HepG2 (cell line): Measurements from ENCODE around the gene NBL1. TPM values are rescaled to one million over a fixed set of nuclear protein-coding genes. Genes with fewer than 3 reads are reported as not detected.

ENCODE experiments used
- ATAC-seq: fragments of 200-7000 bp; cut with Tn5 transposase; 3 replicates; pipeline ENCODE4 v1.9.1; 2020; ENCODE audit warnings: mild to moderate bottlenecking, moderate library complexity
- BruUV-seq: library from RNA; stranded (reverse); fragments of 400-500 nt; replicated peaks from 2 replicates; lab custom pipeline; 2021; lab: Mats Ljungman, UMichigan
- CTCF ChIA-PET: fragments of 300-600 bp; formaldehyde crosslinking; extraction: SDS; loops from one replicate; lab custom pipeline; 2021; ENCODE audit warnings: low total read pairs, inconsistent platforms, low intra/inter-chr PET ratio; lab: Yijun Ruan, JAX
- POLR2A ChIA-PET: fragments of 350-600 bp; sonication (Branson Sonifier 250); formaldehyde crosslinking; loops from one replicate; lab custom pipeline; 2020; ENCODE audit warnings: antibody characterized with exemption, inconsistent platforms; lab: Yijun Ruan, JAX
- DNase-seq: peaks from one replicate; pipeline ENCODE4 v3.0.0-alpha.2; 2015; ENCODE audit warnings: low spot score
- FAIRE-seq: peaks from 3 replicates; lab custom pipeline; 2011; peaks lifted over from hg19 to GRCh38; lab: Jason Lieb, UNC
- H2AFZ ChIP-seq: one replicate; pipeline ENCODE4 v1.6.1; 2011; ENCODE audit warnings: low read length, inconsistent platforms
- H3K27ac ChIP-seq: fragments of 300-600 bp; 3 replicates; pipeline ENCODE4 v1.8.0; 2011; ENCODE audit warnings: mixed run types, mild to moderate bottlenecking, mixed read lengths, low read length, inconsistent platforms; ENCODE audit not compliant: insufficient read depth; ENCODE audit errors: extremely low read length
- H3K27me3 ChIP-seq, 2 experiments: fragments of 200-600 bp in 1 of 2; 2 replicates in 1 of 2; 3 replicates in 1 of 2; pipeline versions ENCODE4 v1.6.0 to v1.8.0; 2011; ENCODE audit warnings: low read length in 2 of 2, mild to moderate bottlenecking in 2 of 2, moderate library complexity in 2 of 2, inconsistent platforms in 1 of 2; ENCODE audit not compliant: insufficient read depth in 2 of 2, control insufficient read depth in 1 of 2
- H3K36me3 ChIP-seq, 2 experiments: fragments of 200-600 bp in 1 of 2; replicated peaks in 1 of 2; 2 replicates in 1 of 2; 3 replicates in 1 of 2; pipeline versions ENCODE4 v1.5.1 to v1.8.0; 2011; ENCODE audit warnings: low read length in 2 of 2, inconsistent platforms in 1 of 2; ENCODE audit not compliant: insufficient read depth in 2 of 2, control insufficient read depth in 1 of 2
- H3K4me1 ChIP-seq: 2 replicates; pipeline ENCODE4 v1.5.1; 2012; ENCODE audit warnings: low read length, inconsistent platforms; ENCODE audit not compliant: insufficient read depth
- H3K4me2 ChIP-seq: 2 replicates; pipeline ENCODE4 v1.6.0; 2011; ENCODE audit warnings: low read depth, low read length, inconsistent platforms
- H3K4me3 ChIP-seq, 3 experiments: fragments of 200-600 bp in 1 of 3; sonication (generic), shearing (Covaris generic) in 1 of 3; replicated peaks in 1 of 3; 2 replicates each; pipeline ENCODE4 v1.5.1; 2011 to 2016; ENCODE audit warnings: low read length in 3 of 3, inconsistent platforms in 2 of 3, low read depth in 2 of 3, mild to moderate bottlenecking in 2 of 3, control low read depth in 1 of 3, mixed read lengths in 1 of 3; ENCODE audit not compliant: insufficient read depth in 1 of 3
- H3K79me2 ChIP-seq: one replicate; pipeline ENCODE4 v1.6.1; 2011; ENCODE audit warnings: low read length, inconsistent platforms; ENCODE audit not compliant: insufficient read depth
- H3K9ac ChIP-seq: 2 replicates; pipeline ENCODE4 v1.6.0; 2011; ENCODE audit warnings: mild to moderate bottlenecking, low read depth, low read length, inconsistent platforms; ENCODE audit not compliant: insufficient read depth
- H3K9me3 ChIP-seq: 2 replicates; pipeline ENCODE4 v1.5.1; 2012; ENCODE audit warnings: mild to moderate bottlenecking, low read length
- H4K20me1 ChIP-seq: 2 replicates; pipeline ENCODE4 v1.6.0; 2011; ENCODE audit warnings: inconsistent platforms, mild to moderate bottlenecking, low read length, moderate library complexity; ENCODE audit not compliant: insufficient read depth
- AHR ChIP-seq: IDR thresholded peaks from 2 replicates; pipeline ENCODE4 v1.6.1; 2018; ENCODE audit warnings: missing genetic modification reagents, missing compliant biosample characterization
- PHF21A ChIP-seq: sonication (generic); formaldehyde crosslinking; IDR thresholded peaks from 2 replicates; pipeline ENCODE4 v1.5.0; 2020; ENCODE audit warnings: mild to moderate bottlenecking, missing genetic modification reagents
- SAFB2 ChIP-seq: sonication (generic); formaldehyde crosslinking; IDR thresholded peaks from 2 replicates; pipeline ENCODE4 v1.5.1; 2020; ENCODE audit warnings: missing genetic modification reagents, low read depth, mild to moderate bottlenecking, borderline replicate concordance
- SETDB1 ChIP-seq: sonication (generic); formaldehyde crosslinking; IDR thresholded peaks from 2 replicates; pipeline ENCODE4 v1.5.1; 2020; ENCODE audit warnings: missing genetic modification reagents, mild to moderate bottlenecking, borderline replicate concordance
- ZBTB38 ChIP-seq: sonication (generic); formaldehyde crosslinking; IDR thresholded peaks from 2 replicates; pipeline ENCODE4 v1.5.1; 2020; ENCODE audit warnings: mild to moderate bottlenecking, missing genetic modification reagents
- ZNF121 ChIP-seq: sonication (generic); formaldehyde crosslinking; IDR thresholded peaks from 2 replicates; pipeline ENCODE4 v1.5.0; 2020; ENCODE audit warnings: mild to moderate bottlenecking, missing genetic modification reagents
- ZNF264 ChIP-seq: sonication (generic); formaldehyde crosslinking; IDR thresholded peaks from 2 replicates; pipeline ENCODE4 v1.4.0; 2020; ENCODE audit warnings: missing genetic modification reagents
- ZNF431 ChIP-seq: sonication (generic); formaldehyde crosslinking; IDR thresholded peaks from 2 replicates; pipeline ENCODE4 v1.9.0; 2022; ENCODE audit warnings: missing genetic modification reagents, low read depth, mild to moderate bottlenecking, borderline replicate concordance
- ZNF563 ChIP-seq: sonication (generic); formaldehyde crosslinking; IDR thresholded peaks from 2 replicates; pipeline ENCODE4 v1.8.0; 2022; ENCODE audit warnings: mild to moderate bottlenecking, moderate library complexity, missing genetic modification reagents
- ZNF747 ChIP-seq: sonication (generic); formaldehyde crosslinking; IDR thresholded peaks from 2 replicates; pipeline ENCODE4 v1.8.1; 2023; ENCODE audit warnings: missing genetic modification reagents, mild to moderate bottlenecking, borderline replicate concordance
- WGBS: methylation state at CpG from one replicate; pipeline ENCODE4 v1.1.6; 2017; ENCODE audit warnings: low lambda C conversion rate; 5-methylcytosine and 5-hydroxymethylcytosine counted together
- in situ Hi-C: cut with HindIII; loops from 2 replicates; pipeline ENCODE4 v1.10.0; 2017; ENCODE audit warnings: low pct_unique_long_range_greater_than_20kb; ENCODE audit not compliant: extremely low pct_ligation_motif_present
- intact Hi-C: fragments of 100-400 bp; cut with micrococcal nuclease; formaldehyde crosslinking; loops from one replicate; pipeline ENCODE4 v1.10.0; 2022; ENCODE audit not compliant: unreplicated experiment
- polyA plus RNA-seq, 8 experiments: library from polyadenylated mRNA; depleted of rRNA in 3 of 8; stranded (reverse) in 7 of 8; unstranded in 1 of 8; fragments of >200 nt; fragmentation: Illumina TruSeq in 4 of 8; extraction: Trizol in 4 of 8; gene quantifications; 2 replicates each; pipeline versions ENCODE4 v1.2.1 to v1.2.3, GENCODE V29; 2011 to 2016; ENCODE audit warnings: low read depth in 4 of 8, missing spikeins in 1 of 8, mixed read lengths in 1 of 8; ENCODE audit not compliant: insufficient read depth in 1 of 8
- total RNA-seq, 5 experiments: library from RNA; depleted of rRNA; stranded (reverse); fragments of >200 nt; fragmentation: Illumina TruSeq; extraction: Trizol; gene quantifications; 2 replicates each; pipeline ENCODE4 v1.2.3, GENCODE V29; 2016; ENCODE audit warnings: low read depth in 1 of 5
- TF ChIP-seq, protein P1 (sequence below): sonication (generic); formaldehyde crosslinking; IDR thresholded peaks from 2 replicates; pipeline ENCODE4 v1.4.0; 2020; ENCODE audit warnings: missing genetic modification reagents, borderline replicate concordance
- TF ChIP-seq, protein P2 (sequence below): sonication (generic); formaldehyde crosslinking; conservative IDR thresholded peaks from 2 replicates; pipeline ENCODE4 v1.5.0; 2020; ENCODE audit warnings: missing genetic modification reagents

The NBL1 gene
- total and polyA plus RNA-seq, 2 of the 13 experiments (the other 11 are each of a cell fraction or from before 2014, with no cell fraction given) = 2.7 to 13.8 TPM

DNA sequence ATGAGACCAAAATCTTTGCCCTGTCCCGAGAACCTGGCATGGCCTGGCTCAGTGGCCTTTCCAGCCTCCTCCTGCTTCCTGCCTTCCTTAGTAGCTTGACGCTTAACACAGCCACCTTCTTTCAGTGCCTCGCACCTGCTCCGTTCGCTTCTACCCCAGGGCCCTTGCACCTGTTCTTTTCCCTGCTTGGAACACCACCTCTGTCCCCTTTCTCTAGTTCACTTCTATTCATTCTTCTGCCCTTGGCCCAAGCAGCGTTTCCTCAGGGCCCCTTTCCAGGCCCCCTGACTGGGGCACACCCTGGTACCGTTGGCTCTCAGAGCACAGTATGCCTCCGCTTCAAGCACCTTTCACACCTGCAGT lies 11.6 kb downstream of the NBL1 start:
- no peak for ATAC-seq
- DNase-seq = no peak
- H3K27ac ChIP-seq = no peak overlapping the region
- H3K36me3 ChIP-seq = no peaks in the 10 kb centered on the region
- no peak overlapping the region for H3K4me2 ChIP-seq
- no peak overlapping the region for H3K4me3 ChIP-seq
- H3K9me3 ChIP-seq = no peaks in the 10 kb centered on the region
- in situ Hi-C loops (no loop called here), intact Hi-C loops (no loop called here)
- no peaks in the 10 kb centered on the region for H4K20me1 ChIP-seq
- H2AFZ ChIP-seq = no peak overlapping the region
- WGBS = 87% methylated on average over 8 of the region's 8 CpGs
- H3K27me3 ChIP-seq = no peaks in the 10 kb centered on the region
- no TSS peak for BruUV-seq
- no peaks in the 10 kb centered on the region for H3K79me2 ChIP-seq
- H3K4me1 ChIP-seq = peaks cover 27% of the 10 kb centered on the region
- ChIA-PET POLR2A (no interaction called here), CTCF (no interaction called here)
- no peak for FAIRE-seq
- no peak for TF ChIP-seq ZNF747
- no peak for TF ChIP-seq SETDB1
- TF ChIP-seq ZNF563 (CRISPR knock-in tag) = no peak
- TF ChIP-seq PHF21A = no peak
- no peak for TF ChIP-seq SAFB2 (CRISPR knock-in tag)
- no peak for TF ChIP-seq ZNF431 (CRISPR knock-in tag)
- TF ChIP-seq, protein P1, sequence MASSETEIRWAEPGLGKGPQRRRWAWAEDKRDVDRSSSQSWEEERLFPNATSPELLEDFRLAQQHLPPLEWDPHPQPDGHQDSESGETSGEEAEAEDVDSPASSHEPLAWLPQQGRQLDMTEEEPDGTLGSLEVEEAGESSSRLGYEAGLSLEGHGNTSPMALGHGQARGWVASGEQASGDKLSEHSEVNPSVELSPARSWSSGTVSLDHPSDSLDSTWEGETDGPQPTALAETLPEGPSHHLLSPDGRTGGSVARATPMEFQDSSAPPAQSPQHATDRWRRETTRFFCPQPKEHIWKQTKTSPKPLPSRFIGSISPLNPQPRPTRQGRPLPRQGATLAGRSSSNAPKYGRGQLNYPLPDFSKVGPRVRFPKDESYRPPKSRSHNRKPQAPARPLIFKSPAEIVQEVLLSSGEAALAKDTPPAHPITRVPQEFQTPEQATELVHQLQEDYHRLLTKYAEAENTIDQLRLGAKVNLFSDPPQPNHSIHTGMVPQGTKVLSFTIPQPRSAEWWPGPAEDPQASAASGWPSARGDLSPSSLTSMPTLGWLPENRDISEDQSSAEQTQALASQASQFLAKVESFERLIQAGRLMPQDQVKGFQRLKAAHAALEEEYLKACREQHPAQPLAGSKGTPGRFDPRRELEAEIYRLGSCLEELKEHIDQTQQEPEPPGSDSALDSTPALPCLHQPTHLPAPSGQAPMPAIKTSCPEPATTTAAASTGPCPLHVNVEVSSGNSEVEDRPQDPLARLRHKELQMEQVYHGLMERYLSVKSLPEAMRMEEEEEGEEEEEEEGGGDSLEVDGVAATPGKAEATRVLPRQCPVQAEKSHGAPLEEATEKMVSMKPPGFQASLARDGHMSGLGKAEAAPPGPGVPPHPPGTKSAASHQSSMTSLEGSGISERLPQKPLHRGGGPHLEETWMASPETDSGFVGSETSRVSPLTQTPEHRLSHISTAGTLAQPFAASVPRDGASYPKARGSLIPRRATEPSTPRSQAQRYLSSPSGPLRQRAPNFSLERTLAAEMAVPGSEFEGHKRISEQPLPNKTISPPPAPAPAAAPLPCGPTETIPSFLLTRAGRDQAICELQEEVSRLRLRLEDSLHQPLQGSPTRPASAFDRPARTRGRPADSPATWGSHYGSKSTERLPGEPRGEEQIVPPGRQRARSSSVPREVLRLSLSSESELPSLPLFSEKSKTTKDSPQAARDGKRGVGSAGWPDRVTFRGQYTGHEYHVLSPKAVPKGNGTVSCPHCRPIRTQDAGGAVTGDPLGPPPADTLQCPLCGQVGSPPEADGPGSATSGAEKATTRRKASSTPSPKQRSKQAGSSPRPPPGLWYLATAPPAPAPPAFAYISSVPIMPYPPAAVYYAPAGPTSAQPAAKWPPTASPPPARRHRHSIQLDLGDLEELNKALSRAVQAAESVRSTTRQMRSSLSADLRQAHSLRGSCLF (CRISPR knock-in tag) = no peak
- TF ChIP-seq, protein P2, sequence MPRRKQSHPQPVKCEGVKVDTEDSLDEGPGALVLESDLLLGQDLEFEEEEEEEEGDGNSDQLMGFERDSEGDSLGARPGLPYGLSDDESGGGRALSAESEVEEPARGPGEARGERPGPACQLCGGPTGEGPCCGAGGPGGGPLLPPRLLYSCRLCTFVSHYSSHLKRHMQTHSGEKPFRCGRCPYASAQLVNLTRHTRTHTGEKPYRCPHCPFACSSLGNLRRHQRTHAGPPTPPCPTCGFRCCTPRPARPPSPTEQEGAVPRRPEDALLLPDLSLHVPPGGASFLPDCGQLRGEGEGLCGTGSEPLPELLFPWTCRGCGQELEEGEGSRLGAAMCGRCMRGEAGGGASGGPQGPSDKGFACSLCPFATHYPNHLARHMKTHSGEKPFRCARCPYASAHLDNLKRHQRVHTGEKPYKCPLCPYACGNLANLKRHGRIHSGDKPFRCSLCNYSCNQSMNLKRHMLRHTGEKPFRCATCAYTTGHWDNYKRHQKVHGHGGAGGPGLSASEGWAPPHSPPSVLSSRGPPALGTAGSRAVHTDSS (CRISPR knock-in tag) = no peak
- TF ChIP-seq AHR = no peak
- no peak for TF ChIP-seq ZNF121 (CRISPR knock-in tag)
- TF ChIP-seq ZNF264 (CRISPR knock-in tag) = no peak
- no peak for TF ChIP-seq ZBTB38 (CRISPR knock-in tag)
- no peak overlapping the region for H3K9ac ChIP-seq
